HCT116 (cell line): ENCODE data around the gene TGFBI.

ENCODE experiments used
- ATF3 ChIP-seq: IDR thresholded peaks from 2 replicates; pipeline ENCODE4 v1.6.1; 2012
- CTCF ChIP-seq, 3 experiments: fragments of 200-600 bp in 1 of 3; sonication (generic) in 1 of 3; IDR thresholded peaks in 2 of 3; conservative IDR thresholded peaks in 1 of 3; 2 replicates each; pipeline ENCODE4 v1.5.1; 2012 to 2017; ENCODE audit warnings: low read depth in 2 of 3, low read length in 2 of 3, antibody characterized with exemption in 1 of 3, borderline replicate concordance in 1 of 3, control low read depth in 1 of 3, mild to moderate bottlenecking in 1 of 3, mixed read lengths in 1 of 3, mixed run types in 1 of 3, moderate library complexity in 1 of 3; ENCODE audit not compliant: insufficient read depth in 1 of 3
- EZH2 ChIP-seq: fragments of 200-600 bp; sonication (generic); IDR thresholded peaks from 2 replicates; pipeline ENCODE4 v1.6.1; 2017; ENCODE audit warnings: antibody characterized with exemption, mixed run types
- EZH2phosphoT487 ChIP-seq: fragments of 200-600 bp; IDR thresholded peaks from 2 replicates; pipeline ENCODE4 v1.6.1; 2018; ENCODE audit warnings: antibody characterized with exemption, borderline replicate concordance
- JUND ChIP-seq: IDR thresholded peaks from 2 replicates; pipeline ENCODE4 v1.6.1; 2012
- POLR2A ChIP-seq: IDR thresholded peaks from 2 replicates; pipeline ENCODE4 v1.7.0; 2011; ENCODE audit warnings: borderline replicate concordance; ENCODE audit not compliant: insufficient read depth, insufficient read length; ENCODE audit errors: extremely low read depth
- POLR2AphosphoS5 ChIP-seq: IDR thresholded peaks from 2 replicates; pipeline ENCODE4 v1.6.1; 2011; ENCODE audit warnings: mild to moderate bottlenecking, low read depth, low read length, moderate library complexity
- REST ChIP-seq: IDR thresholded peaks from 2 replicates; pipeline ENCODE4 v1.6.1; 2012; ENCODE audit warnings: low read depth
- SIN3A ChIP-seq: IDR thresholded peaks from 2 replicates; pipeline ENCODE4 v1.6.1; 2012; ENCODE audit warnings: low read depth
- SP1 ChIP-seq: IDR thresholded peaks from 2 replicates; pipeline ENCODE4 v1.6.1; 2012; ENCODE audit warnings: low read depth
- SRF ChIP-seq: IDR thresholded peaks from 2 replicates; pipeline ENCODE4 v1.6.1; 2012; ENCODE audit warnings: low read depth
- TCF7L2 ChIP-seq: IDR thresholded peaks from 2 replicates; pipeline ENCODE4 v1.7.0; 2011; ENCODE audit warnings: borderline replicate concordance, inconsistent platforms; ENCODE audit not compliant: insufficient read depth, insufficient read length; ENCODE audit errors: extremely low read depth
- ZBTB33 ChIP-seq: IDR thresholded peaks from 2 replicates; pipeline ENCODE4 v1.6.1; 2011; ENCODE audit warnings: mild to moderate bottlenecking, low read length, moderate library complexity; ENCODE audit not compliant: insufficient replicate concordance; ENCODE audit errors: extremely low read depth
- ZNF274 ChIP-seq: fragments of 200-500 bp; sonication (Bioruptor generic); IDR thresholded peaks from 2 replicates; pipeline ENCODE4 v1.6.1; 2014; ENCODE audit warnings: mild to moderate bottlenecking, low read depth, low read length, inconsistent platforms

GRCh38 chr5:136001466-136001981 is 27.3 kb upstream of the TGFBI start:
- no peak for TF ChIP-seq POLR2A
- TF ChIP-seq EZH2, result no peak
- no peak for TF ChIP-seq REST
- TF ChIP-seq ZBTB33, result no peak
- TF ChIP-seq CTCF (IDR thresholded peaks at IDR 0.05 in 2 of 3, conservative IDR thresholded peaks at IDR 0.05 in 1 of 3; ENCODE audit: borderline replicate concordance in 1 of 3, insufficient read depth in 1 of 3, low read depth in 2 of 3, low read length in 2 of 3), result no peak
- no peak for TF ChIP-seq ATF3
- no peak for TF ChIP-seq ZNF274
- TF ChIP-seq JUND, result no peak
- TF ChIP-seq EZH2phosphoT487, result no peak
- TF ChIP-seq POLR2AphosphoS5, result no peak
- TF ChIP-seq SRF, result no peak
- TF ChIP-seq SIN3A, result no peak
- TF ChIP-seq TCF7L2, result no peak
- no peak for TF ChIP-seq SP1
